SK-N-SH (cell line): ENCODE results near the gene ZNF304. TPM values are rescaled to one million over a fixed set of nuclear protein-coding genes. Genes with fewer than 3 reads are reported as not detected.

Source experiments
- CTCF ChIA-PET: fragments of 300-600, 350-600 bp; formaldehyde crosslinking; extraction: SDS; loops from one replicate; lab custom pipeline; 2021; lab: Yijun Ruan, JAX
- POLR2A ChIA-PET: fragments of 350-600 bp; sonication (Branson Sonifier 250); formaldehyde crosslinking; extraction: SDS; loops from one replicate; lab custom pipeline; 2020; ENCODE audit warnings: antibody characterized with exemption, inconsistent platforms; lab: Yijun Ruan, JAX
- DNase-seq: peaks from one replicate; pipeline ENCODE4 v3.0.0; 2012
- H2AFZ ChIP-seq: fragments of 200-600 bp; sonication (generic); 2 replicates; pipeline ENCODE4 v1.8.1; 2016; ENCODE audit warnings: antibody characterized with exemption, mild to moderate bottlenecking, low read depth
- H3F3A ChIP-seq: fragments of 200-600 bp; sonication (generic); replicated peaks from 2 replicates; pipeline ENCODE3; 2016; ENCODE audit warnings: antibody characterized with exemption, mild to moderate bottlenecking; ENCODE audit not compliant: insufficient read depth
- H3K27ac ChIP-seq, 2 experiments: fragments of 200-500 bp in 1 of 2; fragments of 200-600 bp in 1 of 2; sonication (Bioruptor generic) in 1 of 2; sonication (generic), shearing (Covaris generic) in 1 of 2; 2 replicates each; pipeline versions ENCODE4 v1.5.1 to v1.6.1; 2014 to 2016; ENCODE audit warnings: low read depth in 2 of 2, inconsistent platforms in 1 of 2, low read length in 1 of 2, mild to moderate bottlenecking in 1 of 2, mixed read lengths in 1 of 2
- H3K27me3 ChIP-seq: fragments of 200-600 bp; sonication (generic), shearing (Covaris generic); 2 replicates; pipeline ENCODE4 v1.6.1; 2016; ENCODE audit warnings: mixed run types; ENCODE audit not compliant: insufficient read depth
- H3K36me3 ChIP-seq, 2 experiments: fragments of 200-500 bp in 1 of 2; fragments of 200-600 bp in 1 of 2; sonication (Bioruptor generic) in 1 of 2; sonication (generic) in 1 of 2; replicated peaks in 1 of 2; 2 replicates each; pipeline versions ENCODE3 to v1.5.1; 2014 to 2016; ENCODE audit warnings: low read length in 1 of 2, mild to moderate bottlenecking in 1 of 2; ENCODE audit not compliant: insufficient read depth in 2 of 2, control insufficient read depth in 1 of 2
- H3K4me1 ChIP-seq, 2 experiments: fragments of 200-500 bp in 1 of 2; fragments of 200-600 bp in 1 of 2; sonication (Bioruptor generic) in 1 of 2; sonication (generic), shearing (Covaris generic) in 1 of 2; 2 replicates each; pipeline versions ENCODE4 v1.5.1 to v1.6.1; 2014 to 2016; ENCODE audit warnings: low read depth in 1 of 2, low read length in 1 of 2, mixed run types in 1 of 2; ENCODE audit not compliant: insufficient read depth in 2 of 2, control insufficient read depth in 1 of 2
- H3K4me2 ChIP-seq: fragments of 200-600 bp; sonication (generic), shearing (Covaris generic); 2 replicates; pipeline ENCODE4 v1.6.1; 2017; ENCODE audit warnings: mixed run types
- H3K4me3 ChIP-seq, 2 experiments: fragments of 200-500 bp in 1 of 2; fragments of 200-600 bp in 1 of 2; sonication (Bioruptor generic) in 1 of 2; sonication (generic), shearing (Covaris generic) in 1 of 2; 2 replicates each; pipeline versions ENCODE4 v1.5.1 to v1.8.1; 2014 to 2016; ENCODE audit warnings: low read depth in 2 of 2, inconsistent platforms in 1 of 2, low read length in 1 of 2, mild to moderate bottlenecking in 1 of 2, mixed read lengths in 1 of 2, moderate library complexity in 1 of 2
- H3K79me2 ChIP-seq: fragments of 200-600 bp; sonication (generic); 2 replicates; pipeline ENCODE4 v1.8.1; 2017; ENCODE audit warnings: mild to moderate bottlenecking; ENCODE audit not compliant: insufficient read depth
- H3K9ac ChIP-seq: fragments of 200-600 bp; sonication (generic); 2 replicates; pipeline ENCODE4 v1.6.1; 2017; ENCODE audit warnings: mixed run types
- H3K9me2 ChIP-seq: fragments of 200-600 bp; sonication (generic); 2 replicates; pipeline ENCODE4 v1.6.1; 2017; ENCODE audit warnings: mixed run types
- H3K9me3 ChIP-seq: fragments of 200-600 bp; sonication (generic); 2 replicates; pipeline ENCODE4 v1.6.1; 2017; ENCODE audit warnings: mixed run types, mild to moderate bottlenecking, moderate library complexity
- H4K20me1 ChIP-seq: fragments of 200-600 bp; sonication (generic); 2 replicates; pipeline ENCODE4 v1.6.1; 2017; ENCODE audit warnings: mild to moderate bottlenecking, mixed run types; ENCODE audit not compliant: insufficient read depth
- CHD2 ChIP-seq: fragments of 150-350 bp; IDR thresholded peaks from 2 replicates; pipeline ENCODE4 v1.6.1; 2018; ENCODE audit warnings: low read length; ENCODE audit not compliant: partially characterized antibody
- CTCF ChIP-seq: fragments of 200-600 bp; sonication (generic); IDR thresholded peaks from 2 replicates; pipeline ENCODE4 v1.6.1; 2017; ENCODE audit warnings: antibody characterized with exemption, mild to moderate bottlenecking, moderate library complexity
- ELF1 ChIP-seq: IDR thresholded peaks from 2 replicates; pipeline ENCODE4 v1.4.0; 2012
- EZH2phosphoT487 ChIP-seq: fragments of 200-600 bp; sonication (generic); IDR thresholded peaks from 2 replicates; pipeline ENCODE4 v1.6.1; 2017; ENCODE audit warnings: low read depth, mixed run types, mild to moderate bottlenecking, antibody characterized with exemption, moderate library complexity, borderline replicate concordance
- FOXJ3 ChIP-seq: sonication (generic); formaldehyde crosslinking; IDR thresholded peaks from 2 replicates; pipeline ENCODE4 v1.5.1; 2020; ENCODE audit warnings: mild to moderate bottlenecking, missing genetic modification reagents
- FOXM1 ChIP-seq: IDR thresholded peaks from 2 replicates; pipeline ENCODE4 v1.4.0; 2012; ENCODE audit warnings: low read depth, mild to moderate bottlenecking
- JUND ChIP-seq: IDR thresholded peaks from 2 replicates; pipeline ENCODE4 v1.4.0; 2012
- MAX ChIP-seq: IDR thresholded peaks from 2 replicates; pipeline ENCODE4 v1.4.0; 2012; ENCODE audit warnings: low read depth
- MEF2A ChIP-seq: IDR thresholded peaks from 2 replicates; pipeline ENCODE4 v1.4.0; 2012; ENCODE audit warnings: low read depth, borderline replicate concordance
- NFIC ChIP-seq: IDR thresholded peaks from 2 replicates; pipeline ENCODE4 v1.4.0; 2012; ENCODE audit warnings: borderline replicate concordance
- RAD21 ChIP-seq: IDR thresholded peaks from 2 replicates; pipeline ENCODE4 v1.6.1; 2012; ENCODE audit warnings: mild to moderate bottlenecking, low read length
- RCOR1 ChIP-seq: fragments of 150-350 bp; IDR thresholded peaks from 2 replicates; pipeline ENCODE4 v1.6.1; 2017; ENCODE audit warnings: antibody characterized with exemption, low read length
- SIN3A ChIP-seq: IDR thresholded peaks from 2 replicates; pipeline ENCODE4 v1.6.1; 2012; ENCODE audit warnings: low read depth, mild to moderate bottlenecking, low read length, moderate library complexity, borderline replicate concordance
- TAF1 ChIP-seq: IDR thresholded peaks from 2 replicates; pipeline ENCODE4 v1.6.1; 2012; ENCODE audit warnings: low read depth, mild to moderate bottlenecking, low read length, moderate library complexity, borderline replicate concordance
- TEAD4 ChIP-seq: IDR thresholded peaks from 2 replicates; pipeline ENCODE4 v1.4.0; 2012; ENCODE audit warnings: mild to moderate bottlenecking, borderline replicate concordance; ENCODE audit not compliant: insufficient read depth
- USF1 ChIP-seq: IDR thresholded peaks from 2 replicates; pipeline ENCODE4 v1.4.0; 2012; ENCODE audit warnings: low read depth, borderline replicate concordance
- USF2 ChIP-seq: fragments of 150-350 bp; IDR thresholded peaks from 2 replicates; pipeline ENCODE4 v1.6.1; 2017; ENCODE audit warnings: antibody characterized with exemption, low read length, low read depth, borderline replicate concordance
- WGBS: methylation state at CpG from one replicate; pipeline ENCODE4 v1.1.6; 2017; ENCODE audit warnings: low lambda C conversion rate; 5-methylcytosine and 5-hydroxymethylcytosine counted together
- polyA plus RNA-seq, 3 experiments: library from polyadenylated mRNA; depleted of rRNA; stranded (reverse); fragments of >200 nt; gene quantifications; 2 replicates each; pipeline ENCODE4 v1.2.3, GENCODE V29; 2012

Gene ZNF304
- polyA plus RNA-seq, 1 of the 3 experiments (the other 2 are of a cell fraction) = 2.5 TPM

GRCh38 chr19:57380923-57381322 lies 29.9 kb downstream of the ZNF304 start:
- ChIA-PET POLR2A (no interaction called here), CTCF (no interaction called here)
- Histone ChIP-seq H3K36me3 (peaks cover 15 to 16% of the 10 kb centered on the region in 2 experiments), H3K27ac (no peak overlapping the region), H3K4me2 (no peak overlapping the region), H3K79me2 (no peaks in the 10 kb centered on the region), H3F3A (no peaks in the 10 kb centered on the region), H3K9ac (no peak overlapping the region), H3K4me1 (no peaks in the 10 kb centered on the region), H3K9me2 (no peaks in the 10 kb centered on the region), H4K20me1 (no peaks in the 10 kb centered on the region), H3K9me3 (no peaks in the 10 kb centered on the region; the same call in 1 of the 2 replicates), H2AFZ (no peak overlapping the region), H3K4me3 (no peak overlapping the region), H3K27me3 (no peaks in the 10 kb centered on the region)
- no peak for DNase-seq
- no peak for TF ChIP-seq RCOR1
- TF ChIP-seq FOXM1 = no peak
- TF ChIP-seq JUND = no peak
- TF ChIP-seq MAX = no peak
- TF ChIP-seq MEF2A = no peak
- TF ChIP-seq SIN3A = no peak
- TF ChIP-seq CHD2 = no peak
- TF ChIP-seq EZH2phosphoT487 = no peak
- no peak for TF ChIP-seq CTCF
- TF ChIP-seq TAF1 = no peak
- no peak for TF ChIP-seq NFIC
- TF ChIP-seq FOXJ3 (CRISPR knock-in tag) = no peak
- no peak for TF ChIP-seq RAD21
- TF ChIP-seq TEAD4 = no peak
- TF ChIP-seq ELF1 = no peak
- no peak for TF ChIP-seq USF1

- no peak for DNase-seq
- ChIA-PET CTCF (interaction anchor here (0.7 to 1.8 kb wide), 2 partner anchors 15 to 22 kb away, joined by 5 to 6 read pairs; no protein-coding TSS in a partner anchor), POLR2A (no interaction called here)
- WGBS = 45% methylated on average over 7 of the region's 7 CpGs
- no peak overlapping the region for H3K4me2 ChIP-seq
- TF ChIP-seq MEF2A = no peak
- no peak for TF ChIP-seq RAD21
- TF ChIP-seq NFIC = no peak
- TF ChIP-seq USF2 = no peak
- no peak for TF ChIP-seq FOXM1
- TF ChIP-seq TEAD4 = no peak
- H3K27ac ChIP-seq = no peak overlapping the region
- no peak overlapping the region for H3K9ac ChIP-seq
- H3K27me3 ChIP-seq = no peaks in the 10 kb centered on the region
- H3K36me3 ChIP-seq = peaks cover 2 to 5% of the 10 kb centered on the region in 2 experiments
- H3K4me1 ChIP-seq = no peaks in the 10 kb centered on the region
- H3F3A ChIP-seq = no peaks in the 10 kb centered on the region
- H3K79me2 ChIP-seq = no peaks in the 10 kb centered on the region
- no peaks in the 10 kb centered on the region; the same call in 1 of the 2 replicates for H3K9me3 ChIP-seq
- H4K20me1 ChIP-seq = no peaks in the 10 kb centered on the region
- no peak overlapping the region for H3K4me3 ChIP-seq
- no peaks in the 10 kb centered on the region for H3K9me2 ChIP-seq
- H2AFZ ChIP-seq = no peak overlapping the region
Observed at GRCh38 chr19:57382806-57383488, 31.9 kb downstream of the ZNF304 start.
